BJ (cell line): ENCODE data around the gene AHNAK2. TPM values are rescaled to one million over a fixed set of nuclear protein-coding genes. Genes with fewer than 3 reads are reported as not detected.
"Not testable (repeated sequence)": the region's sequence is repeated elsewhere in the genome, so short reads cannot be mapped to it uniquely, and the experiment has no call there.

Experiments used
- CTCF ChIA-PET: fragments of 350-600 bp; formaldehyde crosslinking; extraction: SDS; loops from one replicate; lab custom pipeline; 2021; ENCODE audit warnings: antibody characterized with exemption, inconsistent platforms; lab: Yijun Ruan, JAX
- POLR2A ChIA-PET: fragments of 300-600 bp; sonication (Branson Sonifier 250); formaldehyde crosslinking; extraction: SDS; loops from one replicate; lab custom pipeline; 2021; ENCODE audit warnings: antibody characterized with exemption; lab: Charles Lee
- DNase-seq: peaks from one replicate; pipeline ENCODE4 v3.0.0-alpha.2; 2011; ENCODE audit warnings: low read depth
- H3K27me3 ChIP-seq: 2 replicates; pipeline ENCODE4 v1.6.0; 2011; ENCODE audit warnings: low read length; ENCODE audit not compliant: control insufficient read depth, insufficient read depth
- H3K36me3 ChIP-seq: 2 replicates; pipeline ENCODE4 v1.5.1; 2011; ENCODE audit warnings: low read length; ENCODE audit not compliant: control insufficient read depth, insufficient read depth
- H3K4me3 ChIP-seq: 2 replicates; pipeline ENCODE4 v1.5.1; 2011; ENCODE audit warnings: low read depth, mild to moderate bottlenecking, control low read depth, low read length
- CTCF ChIP-seq: IDR thresholded peaks from 2 replicates; pipeline ENCODE4 v1.5.1; 2011; ENCODE audit warnings: low read depth, mild to moderate bottlenecking, control low read depth, inconsistent platforms, low read length, moderate library complexity; ENCODE audit not compliant: insufficient read depth
- polyA plus RNA-seq: library from polyadenylated mRNA; depleted of rRNA; stranded (reverse); fragments of >200 nt; gene quantifications from 2 replicates; pipeline ENCODE4 v1.2.3, GENCODE V29; 2011

The AHNAK2 gene
- polyA plus RNA-seq, 1 experiment: 6.5 TPM

- H3K4me3 ChIP-seq: no peak overlapping the region
- H3K36me3 ChIP-seq: peaks cover 9% of the 10 kb centered on the region
- POLR2A ChIA-PET: no interaction called here
- CTCF ChIA-PET: interaction anchor here (1.4 to 4.5 kb wide), 4 partner anchors 14 to 152 kb away, joined by 3 to 55 read pairs (median 12); no protein-coding TSS in a partner anchor
- TF ChIP-seq CTCF: no peak
- DNase-seq: no peak
- H3K27me3 ChIP-seq: no peaks in the 10 kb centered on the region
Measured at GRCh38 chr14:104893435-104894207, 84.6 kb downstream of the AHNAK2 start.

- Histone ChIP-seq H3K36me3 (peaks cover 12% of the 10 kb centered on the region), H3K4me3 (no peak overlapping the region), H3K27me3 (no peaks in the 10 kb centered on the region)
- POLR2A ChIA-PET: no interaction called here
- CTCF ChIA-PET: interaction anchor here (0.5 to 4.5 kb wide), 4 partner anchors 17 to 153 kb away, joined by 3 to 55 read pairs (median 12); no protein-coding TSS in a partner anchor
- DNase-seq: no peak
- no peak for TF ChIP-seq CTCF
Measured at GRCh38 chr14:104892531-104893434, 85.4 kb downstream of the AHNAK2 start.

- Histone ChIP-seq H3K27me3 (no peaks in the 10 kb centered on the region), H3K36me3 (peaks cover 19% of the 10 kb centered on the region), H3K4me3 (no peak overlapping the region)
- no peak for TF ChIP-seq CTCF
- ChIA-PET CTCF (interaction anchor here (1.4 kb wide), 1 partner anchor 85 kb away, joined by 3 read pairs; no protein-coding TSS in a partner anchor), POLR2A (no interaction called here)
- no peak for DNase-seq
Measured at GRCh38 chr14:104891664-104892530, 86.3 kb downstream of the AHNAK2 start.

- no peak overlapping the region for H3K4me3 ChIP-seq
- no peak for TF ChIP-seq CTCF
- POLR2A ChIA-PET: no interaction called here
- H3K36me3 ChIP-seq: peaks cover 22% of the 10 kb centered on the region
- CTCF ChIA-PET: no interaction called here
- no peak for DNase-seq
- no peaks in the 10 kb centered on the region for H3K27me3 ChIP-seq
Measured at GRCh38 chr14:104891121-104891551, 87.0 kb downstream of the AHNAK2 start.

GRCh38 chr14:104890292-104890691 is 87.9 kb downstream of the AHNAK2 start:
- CTCF ChIA-PET, H3K4me3 ChIP-seq, POLR2A ChIA-PET, H3K27me3 ChIP-seq, DNase-seq: not testable (repeated sequence)
- peaks cover 27% of the 10 kb centered on the region for H3K36me3 ChIP-seq
